SK-N-SH treated with all-trans-retinoic acid at 6 μM for 48 hours (cell line): Measurements from ENCODE around the gene DCK.
"Not testable (repeated sequence)": the region's sequence is repeated elsewhere in the genome, so short reads cannot be mapped to it uniquely, and the experiment has no call there.

Source experiments
- ATAC-seq: fragments of 200-7000 bp; cut with Tn5 transposase; 3 replicates; pipeline ENCODE4 v1.9.1; 2020; ENCODE audit warnings: mild to moderate bottlenecking, moderate library complexity
- ARNTL ChIP-seq: fragments of 450-650 bp; formaldehyde crosslinking; IDR thresholded peaks from 2 replicates; pipeline ENCODE4 v1.5.0; 2020; ENCODE audit warnings: low read depth, mild to moderate bottlenecking, moderate library complexity, borderline replicate concordance
- BACH2 ChIP-seq: fragments of 250-450 bp; sonication (Bioruptor Pico); IDR thresholded peaks from 2 replicates; pipeline ENCODE4 v1.9.0; 2021; ENCODE audit warnings: mild to moderate bottlenecking, borderline replicate concordance
- CSDC2 ChIP-seq: fragments of 250-450 bp; sonication (Bioruptor Pico); IDR thresholded peaks from 2 replicates; pipeline ENCODE4 v1.5.0; 2020; ENCODE audit warnings: mild to moderate bottlenecking, moderate library complexity
- ESRRG ChIP-seq: fragments of 250-450 bp; sonication (Bioruptor Pico); IDR thresholded peaks from 2 replicates; pipeline ENCODE4 v1.6.1; 2021; ENCODE audit warnings: mild to moderate bottlenecking
- GLIS3 ChIP-seq: fragments of 250-450 bp; sonication (Bioruptor Pico); IDR thresholded peaks from 2 replicates; pipeline ENCODE4 v1.5.0; 2020; ENCODE audit warnings: mild to moderate bottlenecking, moderate library complexity
- ISL1 ChIP-seq: fragments of 250-450 bp; sonication (Bioruptor Pico); IDR thresholded peaks from 2 replicates; pipeline ENCODE4 v2.1.2; 2022; ENCODE audit warnings: mild to moderate bottlenecking, moderate library complexity
- OSR1 ChIP-seq: fragments of 250-450 bp; sonication (Bioruptor Pico); IDR thresholded peaks from 2 replicates; pipeline ENCODE4 v1.8.0; 2022; ENCODE audit warnings: moderate library complexity, mild to moderate bottlenecking, inconsistent platforms
- PPARA ChIP-seq: fragments of 250-450 bp; sonication (Bioruptor Pico); IDR thresholded peaks from 2 replicates; pipeline ENCODE4 v1.5.0; 2020; ENCODE audit warnings: mild to moderate bottlenecking, borderline replicate concordance
- RARB ChIP-seq: fragments of 250-450 bp; sonication (Bioruptor Pico); IDR thresholded peaks from 2 replicates; pipeline ENCODE4 v1.8.0; 2021; ENCODE audit warnings: mild to moderate bottlenecking, moderate library complexity
- SNAI2 ChIP-seq: fragments of 250-450 bp; sonication (Bioruptor Pico); IDR thresholded peaks from 2 replicates; pipeline ENCODE4 v1.5.0; 2020; ENCODE audit warnings: mild to moderate bottlenecking, moderate library complexity
- TCF4 ChIP-seq: fragments of 250-450 bp; sonication (Bioruptor Pico); IDR thresholded peaks from 2 replicates; pipeline ENCODE4 v1.8.0; 2021; ENCODE audit warnings: mild to moderate bottlenecking, moderate library complexity, borderline replicate concordance
- TOX ChIP-seq: fragments of 250-450 bp; sonication (Bioruptor Pico); IDR thresholded peaks from 2 replicates; pipeline ENCODE4 v1.8.0; 2021; ENCODE audit warnings: mild to moderate bottlenecking, moderate library complexity, borderline replicate concordance
- ZC3H10 ChIP-seq: fragments of 250-450 bp; sonication (Bioruptor Pico); IDR thresholded peaks from 2 replicates; pipeline ENCODE4 v1.5.1; 2021; ENCODE audit warnings: mild to moderate bottlenecking, moderate library complexity
- ZFP3 ChIP-seq: fragments of 250-450 bp; sonication (Bioruptor Pico); IDR thresholded peaks from 2 replicates; pipeline ENCODE4 v1.5.0; 2020; ENCODE audit warnings: mild to moderate bottlenecking, moderate library complexity
- ZFP30 ChIP-seq: fragments of 450-650 bp; formaldehyde crosslinking; IDR thresholded peaks from 2 replicates; pipeline ENCODE4 v1.5.0; 2022; ENCODE audit warnings: mild to moderate bottlenecking, moderate library complexity
- ZNF565 ChIP-seq: fragments of 450-650 bp; formaldehyde crosslinking; conservative IDR thresholded peaks from 2 replicates; pipeline ENCODE4 v1.5.0; 2020; ENCODE audit warnings: low read depth, mild to moderate bottlenecking, moderate library complexity
- ZNF70 ChIP-seq: fragments of 450-650 bp; formaldehyde crosslinking; IDR thresholded peaks from 2 replicates; pipeline ENCODE4 v1.5.0; 2020; ENCODE audit warnings: mild to moderate bottlenecking, moderate library complexity
- TF ChIP-seq, protein P1 (sequence below): fragments of 250-450 bp; sonication (Bioruptor Pico); IDR thresholded peaks from 2 replicates; pipeline ENCODE4 v1.5.1; 2020; ENCODE audit warnings: low read depth, mild to moderate bottlenecking, moderate library complexity
- TF ChIP-seq, protein P2 (sequence below): fragments of 250-450 bp; sonication (Bioruptor Pico); IDR thresholded peaks from 2 replicates; pipeline ENCODE4 v1.8.0; 2021; ENCODE audit warnings: low read depth, mild to moderate bottlenecking, moderate library complexity, borderline replicate concordance
- TF ChIP-seq, protein P3 (sequence below): fragments of 250-450 bp; sonication (Bioruptor Pico); IDR thresholded peaks from 2 replicates; pipeline ENCODE4 v1.5.1; 2021; ENCODE audit warnings: mild to moderate bottlenecking, moderate library complexity
- TF ChIP-seq, protein P4 (sequence below): fragments of 250-450 bp; sonication (Bioruptor Pico); IDR thresholded peaks from 2 replicates; pipeline ENCODE4 v1.5.0; 2020; ENCODE audit warnings: mild to moderate bottlenecking, moderate library complexity
- TF ChIP-seq, protein P5 (sequence below): fragments of 250-450 bp; sonication (Bioruptor Pico); IDR thresholded peaks from 2 replicates; pipeline ENCODE4 v1.8.0; 2020; ENCODE audit warnings: mild to moderate bottlenecking, moderate library complexity, borderline replicate concordance

Gene DCK

DNA sequence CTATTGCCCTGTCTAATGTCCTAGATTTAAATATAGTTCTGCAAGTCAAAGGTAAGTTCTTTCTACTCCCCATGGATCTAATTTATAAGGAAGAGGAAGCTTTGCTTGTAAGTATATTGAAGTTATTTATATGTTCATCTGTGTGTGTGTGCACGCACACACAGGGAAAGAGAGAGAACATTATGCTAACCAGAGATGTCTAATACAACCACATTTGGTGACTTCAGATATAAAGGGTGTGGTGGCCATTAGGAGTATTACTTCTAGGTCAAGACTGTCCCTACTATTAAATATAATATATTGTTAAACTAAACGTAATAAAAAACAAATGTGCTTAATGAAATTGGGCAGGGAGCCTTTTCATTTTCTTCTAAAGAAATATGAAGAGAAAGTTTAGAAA lies 4.1 kb downstream of the DCK start:
- ATAC-seq, result no peak

DNA sequence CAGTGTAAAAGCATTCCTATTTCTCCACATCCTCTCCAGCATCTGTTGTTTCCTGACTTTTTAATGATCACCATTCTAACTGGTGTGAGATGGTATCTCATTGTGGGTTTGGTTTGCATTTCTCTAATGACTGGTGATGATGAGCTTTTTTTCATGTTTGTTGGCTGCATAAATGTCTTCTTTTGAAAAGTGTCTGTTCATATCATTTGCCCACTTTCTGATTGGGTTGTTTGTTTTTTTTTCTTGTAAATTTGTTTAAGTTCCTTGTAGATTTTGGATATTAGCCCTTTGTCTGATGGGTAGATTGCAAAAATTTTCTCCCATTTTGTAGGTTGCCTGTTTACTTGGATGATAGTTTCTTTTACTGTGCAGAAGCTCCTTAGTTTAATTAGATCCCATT lies 6.2 kb downstream of the DCK start:
- ATAC-seq, result not testable (repeated sequence)

More for the DNA sequence above, 4.1 kb downstream of the DCK start:
- TF ChIP-seq ZNF70 (no peak), OSR1 (CRISPR knock-in tag) (no peak), GLIS3 (no peak), ZC3H10 (CRISPR knock-in tag) (no peak), ARNTL (no peak), ZFP3 (CRISPR knock-in tag) (no peak), ESRRG (CRISPR knock-in tag) (no peak), PPARA (no peak), ZNF565 (CRISPR knock-in tag) (no peak), TOX (CRISPR knock-in tag) (no peak), BACH2 (CRISPR knock-in tag) (no peak), RARB (CRISPR knock-in tag) (no peak), CSDC2 (CRISPR knock-in tag) (no peak), TCF4 (CRISPR knock-in tag) (no peak), ZFP30 (CRISPR knock-in tag) (no peak), ISL1 (CRISPR knock-in tag) (no peak)
- TF ChIP-seq, protein P1, sequence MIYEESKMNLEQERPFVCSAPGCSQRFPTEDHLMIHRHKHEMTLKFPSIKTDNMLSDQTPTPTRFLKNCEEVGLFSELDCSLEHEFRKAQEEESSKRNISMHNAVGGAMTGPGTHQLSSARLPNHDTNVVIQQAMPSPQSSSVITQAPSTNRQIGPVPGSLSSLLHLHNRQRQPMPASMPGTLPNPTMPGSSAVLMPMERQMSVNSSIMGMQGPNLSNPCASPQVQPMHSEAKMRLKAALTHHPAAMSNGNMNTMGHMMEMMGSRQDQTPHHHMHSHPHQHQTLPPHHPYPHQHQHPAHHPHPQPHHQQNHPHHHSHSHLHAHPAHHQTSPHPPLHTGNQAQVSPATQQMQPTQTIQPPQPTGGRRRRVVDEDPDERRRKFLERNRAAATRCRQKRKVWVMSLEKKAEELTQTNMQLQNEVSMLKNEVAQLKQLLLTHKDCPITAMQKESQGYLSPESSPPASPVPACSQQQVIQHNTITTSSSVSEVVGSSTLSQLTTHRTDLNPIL, result no peak
- TF ChIP-seq, protein P2, sequence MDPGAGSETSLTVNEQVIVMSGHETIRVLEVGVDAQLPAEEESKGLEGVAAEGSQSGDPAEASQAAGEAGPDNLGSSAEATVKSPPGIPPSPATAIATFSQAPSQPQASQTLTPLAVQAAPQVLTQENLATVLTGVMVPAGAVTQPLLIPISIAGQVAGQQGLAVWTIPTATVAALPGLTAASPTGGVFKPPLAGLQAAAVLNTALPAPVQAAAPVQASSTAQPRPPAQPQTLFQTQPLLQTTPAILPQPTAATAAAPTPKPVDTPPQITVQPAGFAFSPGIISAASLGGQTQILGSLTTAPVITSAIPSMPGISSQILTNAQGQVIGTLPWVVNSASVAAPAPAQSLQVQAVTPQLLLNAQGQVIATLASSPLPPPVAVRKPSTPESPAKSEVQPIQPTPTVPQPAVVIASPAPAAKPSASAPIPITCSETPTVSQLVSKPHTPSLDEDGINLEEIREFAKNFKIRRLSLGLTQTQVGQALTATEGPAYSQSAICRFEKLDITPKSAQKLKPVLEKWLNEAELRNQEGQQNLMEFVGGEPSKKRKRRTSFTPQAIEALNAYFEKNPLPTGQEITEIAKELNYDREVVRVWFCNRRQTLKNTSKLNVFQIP (CRISPR knock-in tag), result no peak
- TF ChIP-seq, protein P3, sequence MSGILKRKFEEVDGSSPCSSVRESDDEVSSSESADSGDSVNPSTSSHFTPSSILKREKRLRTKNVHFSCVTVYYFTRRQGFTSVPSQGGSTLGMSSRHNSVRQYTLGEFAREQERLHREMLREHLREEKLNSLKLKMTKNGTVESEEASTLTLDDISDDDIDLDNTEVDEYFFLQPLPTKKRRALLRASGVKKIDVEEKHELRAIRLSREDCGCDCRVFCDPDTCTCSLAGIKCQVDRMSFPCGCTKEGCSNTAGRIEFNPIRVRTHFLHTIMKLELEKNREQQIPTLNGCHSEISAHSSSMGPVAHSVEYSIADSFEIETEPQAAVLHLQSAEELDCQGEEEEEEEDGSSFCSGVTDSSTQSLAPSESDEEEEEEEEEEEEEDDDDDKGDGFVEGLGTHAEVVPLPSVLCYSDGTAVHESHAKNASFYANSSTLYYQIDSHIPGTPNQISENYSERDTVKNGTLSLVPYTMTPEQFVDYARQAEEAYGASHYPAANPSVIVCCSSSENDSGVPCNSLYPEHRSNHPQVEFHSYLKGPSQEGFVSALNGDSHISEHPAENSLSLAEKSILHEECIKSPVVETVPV, result no peak
- TF ChIP-seq, protein P4, sequence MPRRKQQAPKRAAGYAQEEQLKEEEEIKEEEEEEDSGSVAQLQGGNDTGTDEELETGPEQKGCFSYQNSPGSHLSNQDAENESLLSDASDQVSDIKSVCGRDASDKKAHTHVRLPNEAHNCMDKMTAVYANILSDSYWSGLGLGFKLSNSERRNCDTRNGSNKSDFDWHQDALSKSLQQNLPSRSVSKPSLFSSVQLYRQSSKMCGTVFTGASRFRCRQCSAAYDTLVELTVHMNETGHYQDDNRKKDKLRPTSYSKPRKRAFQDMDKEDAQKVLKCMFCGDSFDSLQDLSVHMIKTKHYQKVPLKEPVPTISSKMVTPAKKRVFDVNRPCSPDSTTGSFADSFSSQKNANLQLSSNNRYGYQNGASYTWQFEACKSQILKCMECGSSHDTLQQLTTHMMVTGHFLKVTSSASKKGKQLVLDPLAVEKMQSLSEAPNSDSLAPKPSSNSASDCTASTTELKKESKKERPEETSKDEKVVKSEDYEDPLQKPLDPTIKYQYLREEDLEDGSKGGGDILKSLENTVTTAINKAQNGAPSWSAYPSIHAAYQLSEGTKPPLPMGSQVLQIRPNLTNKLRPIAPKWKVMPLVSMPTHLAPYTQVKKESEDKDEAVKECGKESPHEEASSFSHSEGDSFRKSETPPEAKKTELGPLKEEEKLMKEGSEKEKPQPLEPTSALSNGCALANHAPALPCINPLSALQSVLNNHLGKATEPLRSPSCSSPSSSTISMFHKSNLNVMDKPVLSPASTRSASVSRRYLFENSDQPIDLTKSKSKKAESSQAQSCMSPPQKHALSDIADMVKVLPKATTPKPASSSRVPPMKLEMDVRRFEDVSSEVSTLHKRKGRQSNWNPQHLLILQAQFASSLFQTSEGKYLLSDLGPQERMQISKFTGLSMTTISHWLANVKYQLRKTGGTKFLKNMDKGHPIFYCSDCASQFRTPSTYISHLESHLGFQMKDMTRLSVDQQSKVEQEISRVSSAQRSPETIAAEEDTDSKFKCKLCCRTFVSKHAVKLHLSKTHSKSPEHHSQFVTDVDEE (CRISPR knock-in tag), result no peak
- TF ChIP-seq, all 23 proteins: peak for 0

DNA sequence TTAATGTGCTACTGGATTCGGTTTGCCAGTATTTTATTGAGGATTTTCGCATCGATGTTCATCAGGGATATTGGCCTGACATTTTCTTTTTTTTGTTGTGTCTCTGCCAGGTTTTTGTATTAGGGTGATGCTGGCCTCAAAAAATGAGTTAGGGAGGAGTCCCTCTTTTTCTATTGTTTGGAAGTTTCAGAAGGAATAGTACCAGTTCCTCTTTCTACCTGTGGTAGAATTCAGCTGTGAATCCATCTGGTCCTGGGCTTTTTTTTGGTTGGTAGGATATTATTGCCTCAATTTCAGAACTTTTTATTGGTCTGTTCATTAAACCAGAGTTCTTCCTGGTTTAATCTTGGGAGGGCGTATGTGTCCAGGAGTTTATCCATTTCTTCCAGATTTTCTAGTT lies 7.9 kb downstream of the DCK start:
- not testable (repeated sequence) for ATAC-seq

DNA sequence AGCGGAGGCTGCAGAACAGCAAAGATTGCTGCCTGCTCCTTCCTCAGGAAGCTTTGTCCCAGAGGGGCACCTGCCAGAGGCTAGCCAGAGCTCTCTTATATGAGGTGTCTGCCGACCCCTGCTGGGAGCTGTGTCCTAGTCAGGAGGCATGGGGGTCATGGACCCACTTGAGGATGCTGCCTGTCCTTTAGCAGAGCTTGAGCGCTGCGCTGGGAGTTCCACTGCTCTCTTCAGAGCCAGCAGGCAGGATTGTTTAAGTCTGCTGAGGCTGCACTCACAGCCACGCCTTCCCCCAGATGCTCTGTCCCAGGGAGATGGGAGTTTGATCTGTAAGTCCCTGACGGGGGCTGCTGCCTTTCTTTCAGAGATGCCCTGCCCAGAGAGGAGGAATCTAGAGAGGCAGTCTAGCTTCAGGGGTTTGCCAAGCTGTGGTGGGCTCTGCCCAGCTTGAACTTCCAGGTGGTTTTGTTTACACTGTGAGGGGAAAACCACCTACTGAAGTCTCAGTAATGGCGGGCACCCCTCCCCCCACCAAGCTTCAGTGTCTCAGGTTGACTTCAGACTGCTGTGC lies 10.9 kb downstream of the DCK start:
- ATAC-seq, result no peak
- TF ChIP-seq, protein P1, result no peak
- TF ChIP-seq CSDC2 (CRISPR knock-in tag) (no peak), ZC3H10 (CRISPR knock-in tag) (no peak), ISL1 (CRISPR knock-in tag) (no peak), SNAI2 (CRISPR knock-in tag) (no peak), ZNF565 (CRISPR knock-in tag) (no peak), OSR1 (CRISPR knock-in tag) (no peak), BACH2 (CRISPR knock-in tag) (no peak)
- TF ChIP-seq, protein P4 (CRISPR knock-in tag), result no peak
- TF ChIP-seq, protein P5, sequence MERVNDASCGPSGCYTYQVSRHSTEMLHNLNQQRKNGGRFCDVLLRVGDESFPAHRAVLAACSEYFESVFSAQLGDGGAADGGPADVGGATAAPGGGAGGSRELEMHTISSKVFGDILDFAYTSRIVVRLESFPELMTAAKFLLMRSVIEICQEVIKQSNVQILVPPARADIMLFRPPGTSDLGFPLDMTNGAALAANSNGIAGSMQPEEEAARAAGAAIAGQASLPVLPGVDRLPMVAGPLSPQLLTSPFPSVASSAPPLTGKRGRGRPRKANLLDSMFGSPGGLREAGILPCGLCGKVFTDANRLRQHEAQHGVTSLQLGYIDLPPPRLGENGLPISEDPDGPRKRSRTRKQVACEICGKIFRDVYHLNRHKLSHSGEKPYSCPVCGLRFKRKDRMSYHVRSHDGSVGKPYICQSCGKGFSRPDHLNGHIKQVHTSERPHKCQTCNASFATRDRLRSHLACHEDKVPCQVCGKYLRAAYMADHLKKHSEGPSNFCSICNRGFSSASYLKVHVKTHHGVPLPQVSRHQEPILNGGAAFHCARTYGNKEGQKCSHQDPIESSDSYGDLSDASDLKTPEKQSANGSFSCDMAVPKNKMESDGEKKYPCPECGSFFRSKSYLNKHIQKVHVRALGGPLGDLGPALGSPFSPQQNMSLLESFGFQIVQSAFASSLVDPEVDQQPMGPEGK (CRISPR knock-in tag), result no peak
